ENCODE data around the gene ATF7IP. TPM values are rescaled to one million over a fixed set of nuclear protein-coding genes. Genes with fewer than 3 reads are reported as not detected.

Gene ATF7IP
- total RNA-seq, 2 experiments from 2014 or later: 55.6 to 66.0 TPM

- BruUV-seq (replicated peaks): no TSS peak
- Histone ChIP-seq H2AFZ (ENCODE audit: low read length) (peak overlapping the region; percentile 63; the same call in 1 of the 2 replicates), H3K4me1 (ENCODE audit: insufficient read depth, low read length, poor library complexity, severe bottlenecking) (peaks cover 12% of the 10 kb centered on the region), H3K36me3 (ENCODE audit: insufficient read depth, low read length) (no peaks in the 10 kb centered on the region), H3K9me3 (ENCODE audit: low read length) (no peaks in the 10 kb centered on the region), H3K4me3 (ENCODE audit: low read depth, low read length, poor library complexity, severe bottlenecking) (no peak overlapping the region), H3K9me2 (ENCODE audit: insufficient read depth, low read length) (no peaks in the 10 kb centered on the region), H3K4me2 (ENCODE audit: low read length) (no peak overlapping the region), H3K79me2 (ENCODE audit: insufficient read depth, low read depth, low read length) (no peaks in the 10 kb centered on the region), H4K20me1 (ENCODE audit: insufficient read depth, low read length) (no peaks in the 10 kb centered on the region), H3K27ac (ENCODE audit: low read depth, low read length, poor library complexity, severe bottlenecking) (no peak overlapping the region)
- CTCF ChIA-PET (ENCODE audit: unreplicated experiment): no interaction called here
- POLR2A ChIA-PET: no interaction called here
- intact Hi-C loops (cut with micrococcal nuclease; ENCODE audit: unreplicated experiment): no loop called here
- TF ChIP-seq CTCF (conservative IDR thresholded peaks at IDR 0.05; ENCODE audit: low read length) (no peak), EZH2phosphoT487 (IDR thresholded peaks at IDR 0.05; ENCODE audit: borderline replicate concordance, low read depth, low read length) (no peak)
- peak; percentile 17 for DNase-seq (ENCODE audit: low spot score)
These were observed 180.0 kb downstream of the ATF7IP start for GRCh38 chr12:14545144-14546124.

GRCh38 chr12:14547571-14547970 lies 182.1 kb downstream of the ATF7IP start:
- Histone ChIP-seq H2AFZ (ENCODE audit: low read length) (no peak overlapping the region), H4K20me1 (ENCODE audit: insufficient read depth, low read length) (no peaks in the 10 kb centered on the region), H3K79me2 (ENCODE audit: insufficient read depth, low read depth, low read length) (no peaks in the 10 kb centered on the region), H3K27ac (ENCODE audit: low read depth, low read length, poor library complexity, severe bottlenecking) (no peak overlapping the region), H3K9me2 (ENCODE audit: insufficient read depth, low read length) (no peaks in the 10 kb centered on the region), H3K4me1 (ENCODE audit: insufficient read depth, low read length, poor library complexity, severe bottlenecking) (peaks cover 5% of the 10 kb centered on the region), H3K36me3 (ENCODE audit: insufficient read depth, low read length) (no peaks in the 10 kb centered on the region), H3K4me3 (ENCODE audit: low read depth, low read length, poor library complexity, severe bottlenecking) (no peak overlapping the region), H3K9me3 (ENCODE audit: low read length) (peaks cover 8% of the 10 kb centered on the region; the same call in 1 of the 2 replicates), H3K4me2 (ENCODE audit: low read length) (no peak overlapping the region)
- intact Hi-C loops (cut with micrococcal nuclease; ENCODE audit: unreplicated experiment): no loop called here
- POLR2A ChIA-PET: interaction anchor here (1.1 to 1.4 kb wide), 2 partner anchors 10 to 12 kb away, joined by 3 read pairs; no protein-coding TSS in a partner anchor
- no peak for DNase-seq (ENCODE audit: low spot score)
- BruUV-seq (replicated peaks): no TSS peak
- CTCF ChIA-PET (ENCODE audit: unreplicated experiment): no interaction called here
- TF ChIP-seq CTCF (conservative IDR thresholded peaks at IDR 0.05; ENCODE audit: low read length) (no peak), EZH2phosphoT487 (IDR thresholded peaks at IDR 0.05; ENCODE audit: borderline replicate concordance, low read depth, low read length) (no peak)

- H4K20me1 ChIP-seq (ENCODE audit: insufficient read depth, low read length): no peaks in the 10 kb centered on the region
- peaks cover 8% of the 10 kb centered on the region; the same call in 1 of the 2 replicates for H3K9me3 ChIP-seq (ENCODE audit: low read length)
- no peak overlapping the region for H3K27ac ChIP-seq (ENCODE audit: low read depth, low read length, poor library complexity, severe bottlenecking)
- peaks cover 5% of the 10 kb centered on the region for H3K4me1 ChIP-seq (ENCODE audit: insufficient read depth, low read length, poor library complexity, severe bottlenecking)
- H3K9me2 ChIP-seq (ENCODE audit: insufficient read depth, low read length): no peaks in the 10 kb centered on the region
- POLR2A ChIA-PET: interaction anchor here (0.5 kb wide), 1 partner anchor 96 kb away, joined by 3 read pairs; no protein-coding TSS in a partner anchor
- no TSS peak for BruUV-seq (replicated peaks)
- DNase-seq (ENCODE audit: low spot score): no peak
- no peak overlapping the region for H2AFZ ChIP-seq (ENCODE audit: low read length)
- H3K4me2 ChIP-seq (ENCODE audit: low read length): no peak overlapping the region
- H3K4me3 ChIP-seq (ENCODE audit: low read depth, low read length, poor library complexity, severe bottlenecking): no peak overlapping the region
- no peak for TF ChIP-seq EZH2phosphoT487 (IDR thresholded peaks at IDR 0.05; ENCODE audit: borderline replicate concordance, low read depth, low read length)
- no peak for TF ChIP-seq CTCF (conservative IDR thresholded peaks at IDR 0.05; ENCODE audit: low read length)
- no peaks in the 10 kb centered on the region for H3K79me2 ChIP-seq (ENCODE audit: insufficient read depth, low read depth, low read length)
- H3K36me3 ChIP-seq (ENCODE audit: insufficient read depth, low read length): no peaks in the 10 kb centered on the region
- intact Hi-C loops (cut with micrococcal nuclease; ENCODE audit: unreplicated experiment): no loop called here
- CTCF ChIA-PET (ENCODE audit: unreplicated experiment): no interaction called here
These were observed 183.1 kb downstream of the ATF7IP start for GRCh38 chr12:14548609-14549008.
